ENCODE results near the gene ADCYAP1R1.

The ADCYAP1R1 gene

DNA sequence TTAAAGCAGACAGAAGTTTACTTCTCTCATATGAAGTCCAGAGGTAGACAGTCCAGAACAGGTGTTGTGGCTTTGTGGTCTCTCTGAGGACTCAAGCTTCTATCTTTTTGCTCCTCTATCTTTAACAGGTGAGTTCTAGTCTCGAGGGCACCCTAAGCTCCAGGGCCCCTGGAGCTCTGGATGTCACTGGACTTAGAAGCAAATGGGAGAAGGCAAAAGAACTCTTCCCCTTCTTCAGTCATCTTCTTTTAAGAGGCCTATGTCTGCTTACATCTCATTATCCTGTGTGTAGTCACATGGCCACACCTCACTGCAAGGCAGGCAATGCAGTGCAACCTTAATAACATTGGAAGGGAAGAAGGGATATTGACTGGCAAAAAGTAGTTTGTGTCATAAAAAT, 61.6 kb downstream of the ADCYAP1R1 start:
- no peak overlapping the region for H3K4me3 ChIP-seq (ENCODE audit: low read depth, low read length)
- DNase-seq (ENCODE audit: low read depth, low spot score), result no peak
- in situ Hi-C loops (cut with HindIII; ENCODE audit: low sequenced_read_pairs), result no loop called here
- TF ChIP-seq, protein P1, sequence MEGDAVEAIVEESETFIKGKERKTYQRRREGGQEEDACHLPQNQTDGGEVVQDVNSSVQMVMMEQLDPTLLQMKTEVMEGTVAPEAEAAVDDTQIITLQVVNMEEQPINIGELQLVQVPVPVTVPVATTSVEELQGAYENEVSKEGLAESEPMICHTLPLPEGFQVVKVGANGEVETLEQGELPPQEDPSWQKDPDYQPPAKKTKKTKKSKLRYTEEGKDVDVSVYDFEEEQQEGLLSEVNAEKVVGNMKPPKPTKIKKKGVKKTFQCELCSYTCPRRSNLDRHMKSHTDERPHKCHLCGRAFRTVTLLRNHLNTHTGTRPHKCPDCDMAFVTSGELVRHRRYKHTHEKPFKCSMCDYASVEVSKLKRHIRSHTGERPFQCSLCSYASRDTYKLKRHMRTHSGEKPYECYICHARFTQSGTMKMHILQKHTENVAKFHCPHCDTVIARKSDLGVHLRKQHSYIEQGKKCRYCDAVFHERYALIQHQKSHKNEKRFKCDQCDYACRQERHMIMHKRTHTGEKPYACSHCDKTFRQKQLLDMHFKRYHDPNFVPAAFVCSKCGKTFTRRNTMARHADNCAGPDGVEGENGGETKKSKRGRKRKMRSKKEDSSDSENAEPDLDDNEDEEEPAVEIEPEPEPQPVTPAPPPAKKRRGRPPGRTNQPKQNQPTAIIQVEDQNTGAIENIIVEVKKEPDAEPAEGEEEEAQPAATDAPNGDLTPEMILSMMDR (IDR thresholded peaks at IDR 0.05; ENCODE audit: low read depth, low read length), result no peak

DNA sequence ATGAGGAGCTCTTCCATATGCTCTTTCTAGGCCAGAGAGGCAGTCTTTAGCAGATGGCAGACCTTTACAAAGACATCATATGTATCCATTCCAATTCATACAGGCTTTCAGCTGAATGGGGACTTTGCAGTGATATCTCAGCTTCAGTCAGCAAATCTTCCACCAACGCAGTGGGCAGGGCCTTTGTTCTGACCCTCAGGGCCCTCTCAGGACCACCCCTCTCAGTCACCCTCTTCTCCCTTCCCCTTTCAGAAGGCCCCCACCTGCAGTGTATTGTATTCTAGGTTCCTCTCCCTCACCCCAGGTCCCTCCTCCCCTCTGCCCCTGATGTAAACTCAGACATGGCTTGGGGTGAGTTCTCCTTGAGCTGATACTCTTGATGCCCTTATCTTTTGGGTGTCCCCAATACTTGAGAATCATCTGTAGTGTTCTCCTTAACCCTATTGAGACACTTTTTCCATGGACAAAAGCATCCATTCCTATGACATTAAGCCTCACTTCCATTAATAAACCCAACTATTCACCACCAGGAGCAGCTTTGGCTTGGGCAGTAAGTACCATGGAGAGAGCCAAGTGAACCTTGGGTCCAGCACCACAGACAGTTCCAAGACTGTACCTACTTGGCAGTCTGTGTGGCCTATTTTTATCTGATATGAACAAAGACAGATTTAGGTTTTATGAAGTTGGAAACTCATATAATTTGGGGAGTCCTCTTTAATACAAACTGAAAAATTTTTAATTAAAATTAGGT, 62.7 kb downstream of the ADCYAP1R1 start:
- H3K4me3 ChIP-seq (ENCODE audit: low read depth, low read length), result no peak overlapping the region
- TF ChIP-seq, protein P1 (IDR thresholded peaks at IDR 0.05; ENCODE audit: low read depth, low read length), result no peak
- in situ Hi-C loops (cut with HindIII; ENCODE audit: low sequenced_read_pairs), result no loop called here
- peak; percentile 50 for DNase-seq (ENCODE audit: low read depth, low spot score)

DNA sequence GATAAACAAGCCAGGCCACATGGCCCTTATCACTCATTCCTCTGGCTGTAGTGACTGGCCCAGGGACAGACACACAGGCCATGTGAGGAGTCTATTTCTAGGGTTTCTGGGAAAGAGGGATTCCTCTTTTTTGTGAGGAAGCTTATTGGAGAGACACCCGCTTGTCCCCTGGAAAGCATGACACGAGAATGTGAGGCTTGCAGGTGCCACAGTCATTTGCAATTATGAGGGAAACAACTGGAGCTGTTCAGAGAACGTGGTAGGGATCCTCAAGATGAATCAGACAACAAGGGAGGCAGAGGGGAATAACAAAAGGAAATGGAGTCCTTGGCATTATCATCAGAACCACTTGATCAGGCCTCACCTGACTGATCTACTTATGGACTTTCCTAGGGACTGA, 64.5 kb downstream of the ADCYAP1R1 start:
- no peak for DNase-seq (ENCODE audit: low read depth, low spot score)
- in situ Hi-C loops (cut with HindIII; ENCODE audit: low sequenced_read_pairs), result no loop called here
- TF ChIP-seq, protein P1 (IDR thresholded peaks at IDR 0.05; ENCODE audit: low read depth, low read length), result no peak
- H3K4me3 ChIP-seq (ENCODE audit: low read depth, low read length), result no peak overlapping the region

DNA sequence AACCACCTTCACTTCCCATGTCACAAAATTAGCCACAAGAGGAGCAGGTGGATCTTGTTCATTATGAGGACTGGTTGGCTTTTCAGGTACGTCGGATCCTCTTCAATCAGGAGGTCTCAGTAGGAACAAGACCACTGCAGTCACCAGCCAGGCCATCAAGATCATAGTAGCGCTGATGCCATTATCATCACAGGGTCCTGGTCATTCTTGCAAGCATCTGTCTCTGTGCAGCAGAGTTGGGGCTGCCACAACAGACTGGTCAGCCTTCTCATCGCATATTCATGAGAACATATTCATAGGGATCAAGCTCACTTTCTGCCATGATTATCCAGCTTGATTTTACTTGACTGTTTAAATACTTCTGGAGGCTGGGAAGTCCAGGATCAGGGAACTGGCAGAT, 67.1 kb downstream of the ADCYAP1R1 start:
- in situ Hi-C loops (cut with HindIII; ENCODE audit: low sequenced_read_pairs), result no loop called here
- no peak for DNase-seq (ENCODE audit: low read depth, low spot score)
- no peak overlapping the region for H3K4me3 ChIP-seq (ENCODE audit: low read depth, low read length)
- TF ChIP-seq, protein P1 (IDR thresholded peaks at IDR 0.05; ENCODE audit: low read depth, low read length), result no peak

DNA sequence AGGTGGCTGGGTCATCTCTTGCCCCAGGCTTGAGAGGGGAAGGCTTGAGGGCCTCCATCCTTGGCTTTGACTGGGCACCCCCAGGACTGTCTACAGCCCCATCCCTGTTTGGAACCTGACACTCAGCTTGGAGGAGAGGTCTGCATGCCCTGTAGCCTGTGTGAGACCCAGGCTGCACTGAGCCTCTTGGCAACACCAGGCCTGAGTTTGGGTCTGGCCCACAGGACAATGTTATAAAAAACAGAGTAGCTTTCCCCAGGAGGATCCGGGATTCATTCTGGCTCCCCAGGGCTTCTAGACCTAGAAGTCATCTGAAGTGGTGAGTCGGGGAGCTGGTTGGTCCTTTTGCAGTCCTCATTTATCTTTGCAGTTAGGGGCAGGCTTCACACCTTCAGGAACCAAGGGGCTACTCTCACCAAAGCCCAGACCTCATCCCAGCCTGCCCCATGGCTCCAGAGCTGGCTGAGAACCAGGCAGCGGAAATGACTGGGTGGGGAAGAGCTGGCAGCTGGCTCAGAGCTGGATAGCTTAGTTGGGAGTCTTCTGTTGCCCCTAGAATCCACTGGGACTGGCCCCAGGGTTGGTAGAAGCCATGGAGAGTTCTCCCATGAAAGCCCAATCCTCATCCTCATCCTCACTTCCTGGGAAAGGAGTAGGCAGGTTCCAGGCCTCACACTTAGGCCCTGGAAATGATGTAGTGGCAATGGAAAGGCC, 68.8 kb downstream of the ADCYAP1R1 start:
- DNase-seq (ENCODE audit: low read depth, low spot score), result no peak
- TF ChIP-seq, protein P1 (IDR thresholded peaks at IDR 0.05; ENCODE audit: low read depth, low read length), result no peak
- in situ Hi-C loops (cut with HindIII; ENCODE audit: low sequenced_read_pairs), result no loop called here

DNA sequence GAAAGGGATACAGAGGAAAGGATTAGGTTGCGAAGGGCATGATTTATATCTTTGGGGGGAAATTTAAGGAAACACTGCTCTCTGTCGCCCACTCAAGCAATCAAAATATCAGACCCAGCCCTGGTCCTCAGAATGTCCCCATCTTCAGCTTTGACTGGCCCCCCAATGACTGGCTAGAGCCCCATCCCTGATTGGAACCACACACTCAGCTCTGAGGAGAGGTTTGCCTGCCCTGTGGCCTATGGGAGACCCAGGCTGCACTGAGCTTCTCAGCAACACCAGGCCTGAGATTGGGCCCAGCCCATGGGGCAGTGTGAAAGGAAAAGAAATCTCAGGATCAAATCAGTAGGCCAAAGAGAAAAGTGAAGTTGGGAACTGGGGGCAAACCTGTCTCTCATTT, 69.5 kb downstream of the ADCYAP1R1 start:
- in situ Hi-C loops (cut with HindIII; ENCODE audit: low sequenced_read_pairs), result no loop called here
- TF ChIP-seq, protein P1 (IDR thresholded peaks at IDR 0.05; ENCODE audit: low read depth, low read length), result no peak
- no peak for DNase-seq (ENCODE audit: low read depth, low spot score)
- H3K4me3 ChIP-seq (ENCODE audit: low read depth, low read length), result no peak overlapping the region

More for the DNA sequence above, 68.8 kb downstream of the ADCYAP1R1 start:
- no peak overlapping the region for H3K4me3 ChIP-seq (ENCODE audit: low read depth, low read length)

Data from astrocyte of the spinal cord (primary cell).